GM12878 (cell line): Measurements from ENCODE around the gene IGSF11. TPM values are rescaled to one million over a fixed set of nuclear protein-coding genes. Genes with fewer than 3 reads are reported as not detected.

Experiments used
- ATAC-seq: fragments of 200-7000 bp; cut with Tn5 transposase; 3 replicates; pipeline ENCODE4 v1.9.1; 2020; ENCODE audit warnings: mild to moderate bottlenecking, moderate library complexity
- BruUV-seq: library from RNA; stranded (reverse); fragments of 400-500 nt; replicated peaks from 2 replicates; lab custom pipeline; 2021; lab: Mats Ljungman, UMichigan
- CTCF ChIA-PET: fragments of 300-600 bp; sonication (Branson Sonifier 250); formaldehyde crosslinking; extraction: SDS; loops from one replicate; lab custom pipeline; 2021; ENCODE audit warnings: inconsistent platforms; lab: Yijun Ruan, JAX
- POLR2A ChIA-PET: fragments of 350-600 bp; formaldehyde crosslinking; extraction: SDS; loops from one replicate; lab custom pipeline; 2021; ENCODE audit warnings: inconsistent platforms; lab: Charles Lee
- RAD21 ChIA-PET: fragments of 300-600 bp; sonication (Branson Sonifier 250); formaldehyde crosslinking; loops from one replicate; lab custom pipeline; 2023; ENCODE audit warnings: antibody characterized with exemption; ENCODE audit not compliant: unreplicated experiment; lab: Charles Lee
- SMC1A ChIA-PET: fragments of 300-600 bp; sonication (Branson Sonifier 250); formaldehyde crosslinking; loops from one replicate; lab custom pipeline; 2023; ENCODE audit not compliant: unreplicated experiment, uncharacterized antibody; lab: Charles Lee
- DNase-seq: peaks from one replicate; pipeline ENCODE4 v3.0.0-alpha.2; 2011; ENCODE audit warnings: low read depth, low spot score
- FAIRE-seq: peaks from 3 replicates; lab custom pipeline; 2011; peaks lifted over from hg19 to GRCh38; lab: Jason Lieb, UNC
- H2AFZ ChIP-seq: 2 replicates; pipeline ENCODE4 v1.6.0; 2011; ENCODE audit warnings: low read depth, low read length, control low read depth; ENCODE audit not compliant: control insufficient read depth
- H3K27ac ChIP-seq: 2 replicates; pipeline ENCODE4 v1.5.1; 2011; ENCODE audit warnings: control low read depth; ENCODE audit not compliant: control insufficient read depth, insufficient read depth
- H3K27me3 ChIP-seq, 2 experiments: replicated peaks in 1 of 2; 2 replicates each; pipeline versions ENCODE4 v1.6.0 to v1.6.1; 2011; ENCODE audit warnings: low read length in 1 of 2; ENCODE audit not compliant: control insufficient read depth in 2 of 2, insufficient read depth in 2 of 2
- H3K36me3 ChIP-seq, 2 experiments: 2 replicates each; pipeline ENCODE4 v1.5.1; 2011; ENCODE audit warnings: low read length in 1 of 2; ENCODE audit not compliant: control insufficient read depth in 2 of 2, insufficient read depth in 2 of 2
- H3K4me1 ChIP-seq: 2 replicates; pipeline ENCODE4 v1.6.1; 2011; ENCODE audit warnings: mild to moderate bottlenecking, low read length, moderate library complexity, mixed read lengths; ENCODE audit not compliant: control insufficient read depth, insufficient read depth
- H3K4me2 ChIP-seq: 2 replicates; pipeline ENCODE4 v1.6.0; 2011; ENCODE audit warnings: control low read depth; ENCODE audit not compliant: control insufficient read depth, insufficient read depth
- H3K4me3 ChIP-seq: fragments of 200-600 bp; sonication (generic); 2 replicates; pipeline ENCODE4 v1.5.1; 2016
- H3K79me2 ChIP-seq: 2 replicates; pipeline ENCODE4 v1.6.0; 2011; ENCODE audit warnings: low read length; ENCODE audit not compliant: control insufficient read depth, insufficient read depth
- H3K9ac ChIP-seq: 2 replicates; pipeline ENCODE4 v1.8.0; 2011; ENCODE audit warnings: low read length, control low read depth, mixed read lengths; ENCODE audit not compliant: control insufficient read depth, insufficient read depth
- H3K9me3 ChIP-seq: replicated peaks from 3 replicates; pipeline ENCODE4 v1.5.1; 2011; ENCODE audit warnings: mild to moderate bottlenecking, low read length; ENCODE audit not compliant: control insufficient read depth, insufficient read depth
- H4K20me1 ChIP-seq: 2 replicates; pipeline ENCODE4 v1.6.0; 2011; ENCODE audit not compliant: control insufficient read depth, insufficient read depth
- BACH1 ChIP-seq: fragments of 450-650 bp; IDR thresholded peaks from 2 replicates; pipeline ENCODE4 v1.6.1; 2017; ENCODE audit warnings: mild to moderate bottlenecking, borderline replicate concordance
- CBFB ChIP-seq: IDR thresholded peaks from 2 replicates; pipeline ENCODE4 v1.6.1; 2016; ENCODE audit warnings: antibody characterized with exemption, low read depth
- CBX5 ChIP-seq: sonication (generic); IDR thresholded peaks from 2 replicates; pipeline ENCODE4 v1.6.1; 2016; ENCODE audit warnings: low read depth, moderate library complexity, mild to moderate bottlenecking, inconsistent platforms
- CHD2 ChIP-seq: IDR thresholded peaks from 2 replicates; pipeline ENCODE4 v1.6.1; 2011; ENCODE audit warnings: low read depth, low read length, improper control_type of control experiment, borderline replicate concordance
- FOXM1 ChIP-seq: IDR thresholded peaks from 2 replicates; pipeline ENCODE4 v1.6.1; 2012; ENCODE audit warnings: low read depth, mild to moderate bottlenecking, inconsistent platforms, low read length, moderate library complexity
- KDM1A ChIP-seq: fragments of 200-600 bp; sonication (generic); IDR thresholded peaks from 2 replicates; pipeline ENCODE4 v1.6.1; 2016; ENCODE audit warnings: borderline replicate concordance
- KLF5 ChIP-seq: fragments of 450-650 bp; IDR thresholded peaks from 2 replicates; pipeline ENCODE4 v1.6.1; 2014; ENCODE audit warnings: mild to moderate bottlenecking; ENCODE audit not compliant: partially characterized antibody
- MEF2A ChIP-seq: IDR thresholded peaks from 2 replicates; pipeline ENCODE4 v1.6.1; 2011; ENCODE audit warnings: low read depth, mild to moderate bottlenecking, low read length, moderate library complexity; ENCODE audit not compliant: insufficient read depth
- SMAD1 ChIP-seq: fragments of 450-650 bp; IDR thresholded peaks from 2 replicates; pipeline ENCODE4 v1.6.1; 2018; ENCODE audit warnings: mild to moderate bottlenecking, low read depth; ENCODE audit not compliant: partially characterized antibody
- SUZ12 ChIP-seq: fragments of 200-600 bp; sonication (generic); IDR thresholded peaks from one replicate; pipeline ENCODE4 v1.6.1; 2018; ENCODE audit warnings: antibody characterized with exemption, mild to moderate bottlenecking; ENCODE audit not compliant: unreplicated experiment
- TARDBP ChIP-seq: IDR thresholded peaks from 2 replicates; pipeline ENCODE4 v1.6.1; 2016; ENCODE audit warnings: borderline replicate concordance
- WRNIP1 ChIP-seq: IDR thresholded peaks from 2 replicates; pipeline ENCODE4 v1.6.1; 2011; ENCODE audit warnings: low read depth, low read length, improper control_type of control experiment, borderline replicate concordance
- YBX1 ChIP-seq: fragments of 450-650 bp; IDR thresholded peaks from 2 replicates; pipeline ENCODE4 v1.6.1; 2016; ENCODE audit warnings: antibody characterized with exemption
- ZNF622 ChIP-seq: fragments of 450-650 bp; IDR thresholded peaks from 2 replicates; pipeline ENCODE4 v1.6.1; 2017; ENCODE audit warnings: mild to moderate bottlenecking, inconsistent platforms
- WGBS: methylation state at CpG from one replicate; pipeline ENCODE4 v1.1.6; 2016; ENCODE audit warnings: low lambda C conversion rate; ENCODE audit not compliant: insufficient replicate concordance, insufficient coverage; ENCODE audit errors: missing lambda C conversion rate; 5-methylcytosine and 5-hydroxymethylcytosine counted together
- in situ Hi-C: fragments of 300-500 bp; cut with MboI; formaldehyde crosslinking; loops from 9 replicates; pipeline ENCODE4 v1.14.3; 2018; ENCODE audit warnings: mixed read lengths
- intact Hi-C: fragments of 100-400 bp; cut with micrococcal nuclease; formaldehyde crosslinking; loops from one replicate; pipeline ENCODE4 v1.14.2; 2022; ENCODE audit not compliant: unreplicated experiment
- polyA plus RNA-seq, 11 experiments: library from polyadenylated mRNA; depleted of rRNA in 4 of 11; unstranded in 6 of 11; stranded (reverse) in 5 of 11; fragments of >200 nt; fragmentation: Nextera tagmentation in 4 of 11; fragmentation: Illumina TruSeq in 1 of 11; extraction: Ambion mirVana in 4 of 11; extraction: Trizol in 1 of 11; gene quantifications; 1 replicate in 1 of 11; 2 replicates in 10 of 11; pipeline versions ENCODE4 v1.2.1 to v1.2.3, GENCODE V29; 2011 to 2016; ENCODE audit warnings: inconsistent platforms in 2 of 11, missing spikeins in 2 of 11, low read depth in 1 of 11
- total RNA-seq, 4 experiments: library from RNA; depleted of rRNA in 3 of 4; stranded (reverse); fragments of >200 nt in 3 of 4; fragmentation: Illumina TruSeq in 1 of 4; extraction: Trizol in 1 of 4; gene quantifications; 2 replicates each; pipeline versions ENCODE4 v1.2.1 to v1.2.3, GENCODE V29; 2013 to 2021

Gene IGSF11
- total and polyA plus RNA-seq, 10 of the 15 experiments (the other 5 are each of a cell fraction or from before 2014, with no cell fraction given) = 0.03 TPM; not detected in 9

- no peak overlapping the region for H3K4me3 ChIP-seq
- H3K4me2 ChIP-seq = no peak overlapping the region
- FAIRE-seq = no peak
- no peak for TF ChIP-seq FOXM1
- TF ChIP-seq KLF5 = no peak
- no peak for TF ChIP-seq KDM1A
- no peak for TF ChIP-seq SMAD1
- no peak for TF ChIP-seq TARDBP
- TF ChIP-seq CBFB = no peak
- TF ChIP-seq CBX5 = no peak
- TF ChIP-seq WRNIP1 = no peak
- no peak for TF ChIP-seq YBX1
- TF ChIP-seq SUZ12 = no peak
- no peak for TF ChIP-seq BACH1
- TF ChIP-seq ZNF622 = no peak
- TF ChIP-seq CHD2 = no peak
- no peak for TF ChIP-seq MEF2A
- TF ChIP-seq, all 136 proteins: peak for 0
- 0% methylated on average over 2 of the region's 2 CpGs for WGBS
- no peak overlapping the region for H2AFZ ChIP-seq
- BruUV-seq = no TSS peak
- ChIA-PET RAD21 (no interaction called here), POLR2A (no interaction called here), CTCF (no interaction called here), SMC1A (interaction anchor here (1.3 to 1.8 kb wide), 2 partner anchors 8 to 84 kb away, joined by 3 to 7 read pairs; no protein-coding TSS in a partner anchor)
- no peaks in the 10 kb centered on the region for H3K9me3 ChIP-seq
- H3K36me3 ChIP-seq = no peaks in the 10 kb centered on the region
- ATAC-seq = no peak
- intact Hi-C loops = no loop called here
- no peaks in the 10 kb centered on the region for H3K79me2 ChIP-seq
- no peaks in the 10 kb centered on the region for H4K20me1 ChIP-seq
- H3K27me3 ChIP-seq = no peaks in the 10 kb centered on the region; a peak in 1 of 4 replicates
- in situ Hi-C loops = no loop called here
- no peaks in the 10 kb centered on the region for H3K4me1 ChIP-seq
- H3K27ac ChIP-seq = no peak overlapping the region
- no peak overlapping the region for H3K9ac ChIP-seq
- no peak for DNase-seq
Observed at GRCh38 chr3:118968640-118969039, 66.0 kb downstream of the IGSF11 start.
